GM12873 (cell line): Measurements from ENCODE around the gene CCDC187.

ENCODE experiments used
- CTCF ChIP-seq: IDR thresholded peaks from 2 replicates; pipeline ENCODE4 v1.5.1; 2012; ENCODE audit warnings: low read depth, mild to moderate bottlenecking, moderate library complexity, low read length, control low read depth; ENCODE audit not compliant: insufficient read depth; ENCODE audit errors: missing control alignments

CCDC187 gene

DNA sequence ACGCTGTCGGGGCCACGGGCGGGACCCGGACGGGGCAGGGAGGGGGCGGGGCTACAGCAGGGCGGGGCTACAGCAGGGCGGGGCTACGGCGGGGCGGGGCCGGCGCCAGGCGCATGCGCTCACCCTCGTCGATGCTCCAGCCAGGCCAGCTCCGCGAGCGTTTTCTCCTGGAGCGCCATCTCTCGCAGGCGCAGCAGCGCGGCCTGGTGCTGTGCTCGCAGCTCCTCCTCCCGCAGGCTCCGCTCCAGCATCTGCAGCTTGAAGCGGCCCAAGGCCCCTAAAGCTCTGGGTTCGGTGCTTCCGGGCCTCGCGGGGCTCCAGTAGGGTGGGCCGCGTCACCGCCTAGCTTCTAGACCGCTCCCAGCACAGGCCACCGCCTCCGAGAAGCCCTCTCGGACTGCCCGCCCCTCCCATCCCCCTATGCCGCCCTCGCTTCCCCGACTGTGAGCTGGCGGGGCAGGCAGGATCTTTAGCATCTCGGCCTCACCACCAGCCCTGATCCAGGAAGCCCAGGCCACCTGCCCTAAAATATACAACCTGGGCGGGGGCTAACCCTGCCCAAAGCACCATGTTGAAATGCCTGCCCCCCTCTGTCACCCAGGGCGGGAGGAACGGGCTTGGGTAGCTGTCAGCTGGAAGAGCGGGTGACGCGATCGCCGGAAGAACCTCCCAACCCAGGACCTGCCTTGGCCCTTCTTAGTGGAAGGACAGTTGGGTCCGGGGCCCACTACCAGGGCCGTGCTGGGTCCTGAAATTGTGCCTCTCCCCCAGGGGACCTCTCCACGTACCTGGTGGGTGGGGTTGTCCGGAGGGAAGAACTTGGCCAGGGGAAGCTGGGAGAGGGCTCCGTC, 36.4 kb downstream of the CCDC187 start:
- peak; percentile 36 for TF ChIP-seq CTCF

- no peak for TF ChIP-seq CTCF
These were observed 38.1 kb downstream of the CCDC187 start for GRCh38 chr9:136265561-136266355.

GRCh38 chr9:136264441-136265405, 39.2 kb downstream of the CCDC187 start:
- no peak for TF ChIP-seq CTCF

DNA sequence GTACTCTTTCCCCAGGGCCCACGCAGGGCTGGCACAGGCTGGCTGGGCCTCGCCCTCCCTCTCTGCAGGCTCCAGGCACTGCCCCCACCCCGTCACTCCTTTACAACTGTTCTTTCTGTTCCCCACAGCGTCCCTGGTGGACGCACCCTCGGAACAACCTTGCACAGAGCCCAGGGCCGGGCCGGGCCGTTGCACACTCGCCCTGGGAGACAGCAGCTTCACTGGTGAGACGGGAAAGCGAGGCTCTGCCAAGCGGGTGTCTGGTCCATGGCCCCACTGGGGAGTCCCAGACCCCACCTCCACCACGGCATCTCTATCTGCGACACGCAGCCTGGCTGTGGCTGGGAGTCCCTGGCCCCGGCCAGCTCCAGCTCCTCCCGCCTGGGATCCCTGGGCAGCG, 39.9 kb downstream of the CCDC187 start:
- no peak for TF ChIP-seq CTCF

- no peak for TF ChIP-seq CTCF
These were observed 41.2 kb downstream of the CCDC187 start for GRCh38 chr9:136262671-136263178.

DNA sequence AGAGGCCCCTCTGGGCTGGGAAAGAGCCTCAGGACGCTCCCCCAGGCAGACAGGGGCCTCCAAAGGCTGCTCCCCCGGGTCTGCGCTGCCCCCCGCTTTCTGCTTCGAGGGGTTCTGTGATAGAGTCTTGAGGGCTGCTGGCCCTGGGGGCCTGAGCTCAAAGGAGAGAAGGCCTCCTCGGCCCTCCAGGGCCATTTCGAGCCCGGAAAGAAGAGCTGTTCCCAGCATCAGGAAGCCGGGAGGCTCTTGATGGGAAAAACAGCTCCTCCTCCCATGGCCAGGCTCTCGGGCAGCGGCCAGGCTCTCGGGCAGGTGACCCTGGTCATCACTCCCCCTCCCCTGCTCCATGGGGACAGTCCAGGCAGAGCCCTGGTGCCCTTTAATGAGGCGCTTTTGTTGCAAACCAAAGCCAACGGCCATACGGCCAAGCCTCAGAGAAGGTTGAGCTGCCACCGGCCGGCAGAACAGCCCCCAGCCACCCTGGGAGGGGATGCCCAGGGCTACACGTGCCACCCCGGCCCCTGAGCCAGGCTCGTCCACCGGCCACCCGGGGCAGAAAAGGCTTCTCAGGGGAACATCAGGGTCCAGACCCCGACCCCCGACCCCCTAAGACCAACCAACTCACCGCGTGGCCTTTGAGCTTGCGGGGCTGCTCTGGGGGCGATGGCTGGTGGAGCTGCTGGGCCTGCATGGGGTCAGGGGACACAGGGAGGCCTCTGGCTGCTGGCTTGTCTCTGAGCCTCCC, 42.0 kb downstream of the CCDC187 start:
- no peak for TF ChIP-seq CTCF
